OCI-LY1 (cell line): Measurements from ENCODE around the gene TMCO2.

Source experiments
- H2AFZ ChIP-seq: fragments of 200-600 bp; sonication (generic), shearing (Covaris generic); 2 replicates; pipeline ENCODE4 v1.6.0; 2014; ENCODE audit warnings: antibody characterized with exemption, mild to moderate bottlenecking, low read length
- H3F3A ChIP-seq: fragments of 200-600 bp; sonication (generic), shearing (Covaris generic); 2 replicates; pipeline ENCODE4 v1.6.0; 2014; ENCODE audit warnings: mild to moderate bottlenecking, antibody characterized with exemption, low read length, moderate library complexity; ENCODE audit not compliant: insufficient read depth
- H3K27ac ChIP-seq: fragments of 200-600 bp; sonication (generic); 2 replicates; pipeline ENCODE4 v1.5.1; 2014; ENCODE audit warnings: low read length, mixed run types, mild to moderate bottlenecking, low read depth; ENCODE audit not compliant: poor library complexity, severe bottlenecking
- H3K27me3 ChIP-seq: fragments of 200-600 bp; sonication (generic); 2 replicates; pipeline ENCODE4 v1.6.0; 2014; ENCODE audit warnings: antibody characterized with exemption, mild to moderate bottlenecking, low read length, moderate library complexity; ENCODE audit not compliant: insufficient read depth
- H3K36me3 ChIP-seq: fragments of 200-600 bp; sonication (generic); 2 replicates; pipeline ENCODE4 v1.6.1; 2014; ENCODE audit warnings: mild to moderate bottlenecking, antibody characterized with exemption, low read length, moderate library complexity, mixed read lengths; ENCODE audit not compliant: insufficient read depth
- H3K4me1 ChIP-seq: fragments of 200-600 bp; sonication (generic); 2 replicates; pipeline ENCODE4 v1.5.1; 2014; ENCODE audit warnings: mild to moderate bottlenecking, low read length, moderate library complexity; ENCODE audit not compliant: insufficient read depth, severe bottlenecking
- H3K4me2 ChIP-seq: fragments of 200-600 bp; sonication (generic), shearing (Covaris generic); 2 replicates; pipeline ENCODE4 v1.6.1; 2014; ENCODE audit warnings: low read length
- H3K4me3 ChIP-seq: fragments of 200-600 bp; sonication (generic); 2 replicates; pipeline ENCODE4 v1.5.1; 2014; ENCODE audit warnings: low read length, low read depth, mild to moderate bottlenecking, mixed read lengths; ENCODE audit not compliant: poor library complexity, severe bottlenecking
- H3K79me2 ChIP-seq: fragments of 200-600 bp; shearing (Covaris generic); 2 replicates; pipeline ENCODE4 v1.6.1; 2016; ENCODE audit warnings: mixed run types, low read length, mixed read lengths; ENCODE audit not compliant: insufficient read depth
- H3K9ac ChIP-seq: fragments of 200-600 bp; sonication (generic), shearing (Covaris generic); 2 replicates; pipeline ENCODE4 v1.6.1; 2014; ENCODE audit warnings: mild to moderate bottlenecking, low read length, mixed read lengths
- H3K9me2 ChIP-seq: fragments of 200-600 bp; sonication (generic), shearing (Covaris generic); 2 replicates; pipeline ENCODE4 v1.6.1; 2014; ENCODE audit warnings: low read depth, mild to moderate bottlenecking, low read length, mixed read lengths
- H3K9me3 ChIP-seq: fragments of 200-600 bp; shearing (Covaris generic); 2 replicates; pipeline ENCODE4 v1.6.1; 2014; ENCODE audit warnings: low read length, mixed read lengths
- H4K20me1 ChIP-seq: fragments of 200-600 bp; sonication (generic), shearing (Covaris generic); 2 replicates; pipeline ENCODE4 v1.6.0; 2016; ENCODE audit warnings: mild to moderate bottlenecking, low read length; ENCODE audit not compliant: insufficient read depth
- EZH2 ChIP-seq: fragments of 200-600 bp; sonication (generic), shearing (Covaris generic); IDR thresholded peaks from 2 replicates; pipeline ENCODE4 v1.8.0; 2017; ENCODE audit warnings: borderline replicate concordance, mixed run types, mild to moderate bottlenecking, antibody characterized with exemption, low read length, moderate library complexity, mixed read lengths
- TF ChIP-seq, protein P1 (sequence below): fragments of 200-600 bp; sonication (generic), shearing (Covaris generic); IDR thresholded peaks from 2 replicates; pipeline ENCODE4 v1.5.1; 2017; ENCODE audit warnings: mild to moderate bottlenecking, antibody characterized with exemption, low read length, moderate library complexity, mixed read lengths

Gene TMCO2

DNA sequence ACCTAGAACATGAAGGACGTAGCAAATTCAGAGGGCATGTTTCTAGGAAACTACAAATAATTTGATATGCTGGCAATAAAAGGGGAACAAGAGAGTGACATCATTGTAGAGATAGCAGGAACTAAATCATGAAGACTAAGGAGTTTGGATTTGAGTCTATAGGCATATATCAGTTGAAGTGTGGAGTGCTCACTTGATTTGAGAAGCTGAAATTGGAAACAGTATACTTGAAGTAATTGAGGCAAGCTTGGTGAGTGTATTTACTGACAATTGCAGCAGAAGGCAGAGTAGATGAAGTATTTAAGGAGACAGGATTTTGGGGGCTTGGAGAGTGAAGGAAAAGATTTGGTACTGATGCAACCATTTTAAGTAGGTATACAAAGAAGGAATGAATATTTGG, 6.4 kb upstream of the TMCO2 start:
- Histone ChIP-seq H3K4me1 (no peaks in the 10 kb centered on the region), H3K4me3 (no peak overlapping the region), H3K27me3 (no peaks in the 10 kb centered on the region), H4K20me1 (no peaks in the 10 kb centered on the region), H3K36me3 (peaks cover 38% of the 10 kb centered on the region), H3K4me2 (no peak overlapping the region), H2AFZ (no peak overlapping the region), H3K9ac (no peak overlapping the region), H3K9me3 (no peaks in the 10 kb centered on the region), H3F3A (no peaks in the 10 kb centered on the region), H3K9me2 (no peaks in the 10 kb centered on the region), H3K27ac (no peak overlapping the region), H3K79me2 (no peaks in the 10 kb centered on the region)
- no peak for TF ChIP-seq EZH2
- TF ChIP-seq, protein P1, sequence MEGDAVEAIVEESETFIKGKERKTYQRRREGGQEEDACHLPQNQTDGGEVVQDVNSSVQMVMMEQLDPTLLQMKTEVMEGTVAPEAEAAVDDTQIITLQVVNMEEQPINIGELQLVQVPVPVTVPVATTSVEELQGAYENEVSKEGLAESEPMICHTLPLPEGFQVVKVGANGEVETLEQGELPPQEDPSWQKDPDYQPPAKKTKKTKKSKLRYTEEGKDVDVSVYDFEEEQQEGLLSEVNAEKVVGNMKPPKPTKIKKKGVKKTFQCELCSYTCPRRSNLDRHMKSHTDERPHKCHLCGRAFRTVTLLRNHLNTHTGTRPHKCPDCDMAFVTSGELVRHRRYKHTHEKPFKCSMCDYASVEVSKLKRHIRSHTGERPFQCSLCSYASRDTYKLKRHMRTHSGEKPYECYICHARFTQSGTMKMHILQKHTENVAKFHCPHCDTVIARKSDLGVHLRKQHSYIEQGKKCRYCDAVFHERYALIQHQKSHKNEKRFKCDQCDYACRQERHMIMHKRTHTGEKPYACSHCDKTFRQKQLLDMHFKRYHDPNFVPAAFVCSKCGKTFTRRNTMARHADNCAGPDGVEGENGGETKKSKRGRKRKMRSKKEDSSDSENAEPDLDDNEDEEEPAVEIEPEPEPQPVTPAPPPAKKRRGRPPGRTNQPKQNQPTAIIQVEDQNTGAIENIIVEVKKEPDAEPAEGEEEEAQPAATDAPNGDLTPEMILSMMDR, result no peak

DNA sequence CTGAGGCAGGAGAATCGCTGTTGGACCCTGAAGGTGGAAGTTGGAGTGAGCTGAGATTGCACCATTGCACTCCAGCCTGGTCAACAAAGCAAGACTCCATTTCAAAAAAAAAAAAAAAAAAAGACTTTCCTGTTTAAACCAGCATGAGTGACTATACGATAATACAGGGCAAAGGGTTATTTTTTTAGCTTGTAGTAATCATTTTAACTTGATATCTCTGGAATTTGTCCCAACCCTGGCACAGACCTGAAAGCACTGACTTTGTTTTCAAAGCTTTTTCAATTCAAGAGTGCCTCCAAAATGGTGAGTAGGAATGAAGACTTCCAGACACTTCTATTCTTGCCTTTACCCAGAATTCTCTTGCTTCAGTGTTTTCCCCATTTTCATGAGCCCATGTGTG, 4.4 kb upstream of the TMCO2 start:
- Histone ChIP-seq H2AFZ (no peak overlapping the region), H3K27me3 (no peaks in the 10 kb centered on the region), H3K36me3 (peaks cover 18% of the 10 kb centered on the region), H3K79me2 (no peaks in the 10 kb centered on the region), H3K27ac (no peak overlapping the region), H3K9me3 (no peaks in the 10 kb centered on the region), H3K9ac (no peak overlapping the region), H3K4me1 (no peaks in the 10 kb centered on the region), H3F3A (no peaks in the 10 kb centered on the region), H3K4me2 (no peak overlapping the region), H4K20me1 (no peaks in the 10 kb centered on the region), H3K4me3 (no peak overlapping the region), H3K9me2 (no peaks in the 10 kb centered on the region)
- no peak for TF ChIP-seq EZH2
- TF ChIP-seq, protein P1, result no peak

DNA sequence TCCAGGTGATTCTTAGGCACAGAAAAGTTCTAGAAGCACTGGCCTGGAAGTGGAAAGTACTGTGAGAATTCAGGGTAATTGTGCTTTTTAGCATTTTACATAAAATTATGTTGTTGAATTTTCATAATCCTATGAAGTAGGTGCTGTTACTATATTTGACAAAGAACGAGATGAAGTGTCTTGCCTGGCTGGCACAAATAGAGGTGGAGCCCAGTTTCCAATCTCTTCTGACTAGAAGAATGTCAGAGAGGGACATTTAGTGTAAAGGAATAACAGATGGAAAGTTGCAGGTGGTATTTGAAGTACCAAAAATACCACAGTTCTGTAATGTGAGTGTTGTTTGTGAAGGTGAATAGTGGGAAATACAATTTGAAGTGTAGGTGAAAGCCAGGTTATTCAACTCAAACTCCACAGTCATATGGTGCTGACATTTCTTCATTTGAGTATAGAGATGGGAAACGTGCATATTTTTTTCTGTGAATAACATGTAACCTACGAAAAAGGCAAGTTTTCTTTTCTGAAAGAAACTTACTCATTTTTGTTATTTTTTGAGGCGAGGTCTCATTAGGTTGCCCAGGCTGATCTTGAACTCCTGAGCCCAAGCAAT, 3.5 kb upstream of the TMCO2 start:
- H4K20me1 ChIP-seq, result no peaks in the 10 kb centered on the region
- peaks cover 9% of the 10 kb centered on the region for H3K36me3 ChIP-seq
- H3K4me3 ChIP-seq, result no peak overlapping the region
- H2AFZ ChIP-seq, result no peak overlapping the region
- H3K9me2 ChIP-seq, result no peaks in the 10 kb centered on the region
- H3K4me1 ChIP-seq, result no peaks in the 10 kb centered on the region
- H3K4me2 ChIP-seq, result no peak overlapping the region
- H3K79me2 ChIP-seq, result no peaks in the 10 kb centered on the region
- H3K9ac ChIP-seq, result no peak overlapping the region
- no peaks in the 10 kb centered on the region for H3F3A ChIP-seq
- H3K27me3 ChIP-seq, result no peaks in the 10 kb centered on the region
- no peaks in the 10 kb centered on the region for H3K9me3 ChIP-seq
- H3K27ac ChIP-seq, result no peak overlapping the region
- TF ChIP-seq EZH2, result no peak
- TF ChIP-seq, protein P1, result no peak
